HCT116 (cell line): ENCODE measurements around the gene CASP6. TPM values are rescaled to one million over a fixed set of nuclear protein-coding genes. Genes with fewer than 3 reads are reported as not detected.

Experiments used
- ATAC-seq: fragments of 200-7000 bp; cut with Tn5 transposase; 2 replicates; pipeline ENCODE4 v1.9.1; 2020; ENCODE audit warnings: mild to moderate bottlenecking, moderate library complexity
- BruUV-seq: library from RNA; stranded (reverse); fragments of 400-500 nt; replicated peaks from 2 replicates; lab custom pipeline; 2021; lab: Mats Ljungman, UMichigan
- CTCF ChIA-PET: fragments of 300-600 bp; sonication (Branson Sonifier 250); formaldehyde crosslinking; loops from one replicate; lab custom pipeline; 2021; ENCODE audit warnings: antibody characterized with exemption; lab: Charles Lee
- POLR2A ChIA-PET: fragments of 300-600, 350-600 bp; sonication (Branson Sonifier 250); formaldehyde crosslinking; loops from one replicate; lab custom pipeline; 2021; ENCODE audit warnings: antibody characterized with exemption; lab: Charles Lee
- RAD21 ChIA-PET, 2 experiments: fragments of 300-600 bp; sonication (Branson Sonifier 250); formaldehyde crosslinking; loops; one replicate each; lab custom pipeline; 2023; ENCODE audit warnings: low total read pairs in 2 of 2; ENCODE audit not compliant: uncharacterized antibody in 2 of 2, unreplicated experiment in 2 of 2, low non-redundant PET in 1 of 2; lab: Charles Lee
- DNase-seq: peaks from one replicate; pipeline ENCODE4 v3.0.0-alpha.2; 2010; ENCODE audit warnings: low read depth, low spot score
- H2AFZ ChIP-seq: fragments of 200-600 bp; shearing (Covaris generic), sonication (generic); 2 replicates; pipeline ENCODE4 v1.6.1; 2017; ENCODE audit warnings: low read depth, mixed run types, mixed read lengths, antibody characterized with exemption, low read length; ENCODE audit not compliant: poor library complexity, severe bottlenecking
- H3K27ac ChIP-seq: 2 replicates; pipeline ENCODE4 v1.5.1; 2012; ENCODE audit warnings: low read depth, low read length
- H3K27me3 ChIP-seq: fragments of 200-600 bp; sonication (generic); 2 replicates; pipeline ENCODE4 v1.6.1; 2016; ENCODE audit warnings: mixed run types, low read length, mixed read lengths; ENCODE audit not compliant: insufficient read depth
- H3K36me3 ChIP-seq, 2 experiments: fragments of 200-500 bp in 1 of 2; fragments of 200-600 bp in 1 of 2; sonication (Bioruptor generic) in 1 of 2; sonication (generic) in 1 of 2; 2 replicates each; pipeline versions ENCODE4 v1.5.1 to v1.6.1; 2014 to 2016; ENCODE audit warnings: low read length in 2 of 2, inconsistent platforms in 1 of 2, mixed read lengths in 1 of 2, mixed run types in 1 of 2; ENCODE audit not compliant: insufficient read depth in 2 of 2, control insufficient read depth in 1 of 2
- H3K4me1 ChIP-seq, 2 experiments: fragments of 200-600 bp in 1 of 2; sonication (generic) in 1 of 2; 2 replicates each; pipeline versions ENCODE4 v1.5.1 to v1.6.1; 2012 to 2017; ENCODE audit warnings: low read length in 2 of 2, inconsistent platforms in 1 of 2, mild to moderate bottlenecking in 1 of 2, mixed read lengths in 1 of 2, mixed run types in 1 of 2, moderate library complexity in 1 of 2; ENCODE audit not compliant: insufficient read depth in 2 of 2, control insufficient read depth in 1 of 2
- H3K4me2 ChIP-seq: fragments of 200-600 bp; sonication (generic); 2 replicates; pipeline ENCODE4 v1.6.1; 2017; ENCODE audit warnings: mixed run types, low read length, mixed read lengths
- H3K4me3 ChIP-seq, 2 experiments: fragments of 200-600 bp in 1 of 2; sonication (generic) in 1 of 2; replicated peaks in 1 of 2; 2 replicates each; pipeline ENCODE4 v1.5.1; 2011 to 2016; ENCODE audit warnings: low read length in 2 of 2, control low read depth in 1 of 2, low read depth in 1 of 2, mild to moderate bottlenecking in 1 of 2, mixed read lengths in 1 of 2, mixed run types in 1 of 2
- H3K79me2 ChIP-seq: fragments of 200-600 bp; sonication (generic); 2 replicates; pipeline ENCODE4 v1.6.1; 2017; ENCODE audit warnings: mild to moderate bottlenecking, mixed run types, low read length, moderate library complexity, mixed read lengths; ENCODE audit not compliant: insufficient read depth
- H3K9ac ChIP-seq: fragments of 200-600 bp; sonication (generic); 2 replicates; pipeline ENCODE4 v1.6.1; 2016; ENCODE audit warnings: low read length, mixed read lengths
- H3K9me2 ChIP-seq: fragments of 200-600 bp; sonication (generic), shearing (Covaris generic); 2 replicates; pipeline ENCODE4 v1.6.1; 2017; ENCODE audit warnings: mixed run types, mild to moderate bottlenecking, moderate library complexity; ENCODE audit not compliant: insufficient read depth
- H3K9me3 ChIP-seq, 2 experiments: fragments of 200-500 bp in 1 of 2; fragments of 200-600 bp in 1 of 2; sonication (Bioruptor generic) in 1 of 2; sonication (generic) in 1 of 2; 2 replicates each; pipeline ENCODE4 v1.6.1; 2014 to 2017; ENCODE audit warnings: low read length in 2 of 2, mixed read lengths in 2 of 2, inconsistent platforms in 1 of 2, low read depth in 1 of 2, mild to moderate bottlenecking in 1 of 2, mixed run types in 1 of 2, moderate library complexity in 1 of 2; ENCODE audit not compliant: control insufficient read depth in 1 of 2, insufficient read depth in 1 of 2
- H4K20me1 ChIP-seq: fragments of 200-600 bp; sonication (generic), shearing (Covaris generic); 2 replicates; pipeline ENCODE4 v1.6.1; 2017; ENCODE audit warnings: mixed run types, mild to moderate bottlenecking, moderate library complexity; ENCODE audit not compliant: insufficient read depth
- CTCF ChIP-seq, 3 experiments: fragments of 200-600 bp in 1 of 3; sonication (generic) in 1 of 3; IDR thresholded peaks in 2 of 3; conservative IDR thresholded peaks in 1 of 3; 2 replicates each; pipeline ENCODE4 v1.5.1; 2012 to 2017; ENCODE audit warnings: low read depth in 2 of 3, low read length in 2 of 3, antibody characterized with exemption in 1 of 3, borderline replicate concordance in 1 of 3, control low read depth in 1 of 3, mild to moderate bottlenecking in 1 of 3, mixed read lengths in 1 of 3, mixed run types in 1 of 3, moderate library complexity in 1 of 3; ENCODE audit not compliant: insufficient read depth in 1 of 3
- EZH2phosphoT487 ChIP-seq: fragments of 200-600 bp; IDR thresholded peaks from 2 replicates; pipeline ENCODE4 v1.6.1; 2018; ENCODE audit warnings: antibody characterized with exemption, borderline replicate concordance
- POLR2A ChIP-seq: IDR thresholded peaks from 2 replicates; pipeline ENCODE4 v1.7.0; 2011; ENCODE audit warnings: borderline replicate concordance; ENCODE audit not compliant: insufficient read depth, insufficient read length; ENCODE audit errors: extremely low read depth
- POLR2AphosphoS5 ChIP-seq: IDR thresholded peaks from 2 replicates; pipeline ENCODE4 v1.6.1; 2011; ENCODE audit warnings: mild to moderate bottlenecking, low read depth, low read length, moderate library complexity
- SP1 ChIP-seq: IDR thresholded peaks from 2 replicates; pipeline ENCODE4 v1.6.1; 2012; ENCODE audit warnings: low read depth
- SRF ChIP-seq: IDR thresholded peaks from 2 replicates; pipeline ENCODE4 v1.6.1; 2012; ENCODE audit warnings: low read depth
- TCF7L2 ChIP-seq: IDR thresholded peaks from 2 replicates; pipeline ENCODE4 v1.7.0; 2011; ENCODE audit warnings: borderline replicate concordance, inconsistent platforms; ENCODE audit not compliant: insufficient read depth, insufficient read length; ENCODE audit errors: extremely low read depth
- ZFX ChIP-seq: fragments of 450-650 bp; IDR thresholded peaks from 2 replicates; pipeline ENCODE4 v1.6.1; 2017
- intact Hi-C: fragments of 100-400 bp; cut with micrococcal nuclease; formaldehyde crosslinking; loops from 2 replicates; pipeline ENCODE4 v1.10.0; 2022
- total RNA-seq: library from RNA; stranded (reverse); gene quantifications from one replicate; pipeline ENCODE4 v1.2.1, GENCODE V29; 2021; ENCODE audit not compliant: unreplicated experiment
- TF ChIP-seq, protein P1 (sequence below): IDR thresholded peaks from 2 replicates; pipeline ENCODE4 v1.6.1; 2012
- TF ChIP-seq, protein P2 (sequence below): IDR thresholded peaks from 2 replicates; pipeline ENCODE4 v1.6.1; 2012; ENCODE audit warnings: low read depth

CASP6 gene
- total RNA-seq, 1 experiment from 2014 or later, result 18.1 TPM

DNA sequence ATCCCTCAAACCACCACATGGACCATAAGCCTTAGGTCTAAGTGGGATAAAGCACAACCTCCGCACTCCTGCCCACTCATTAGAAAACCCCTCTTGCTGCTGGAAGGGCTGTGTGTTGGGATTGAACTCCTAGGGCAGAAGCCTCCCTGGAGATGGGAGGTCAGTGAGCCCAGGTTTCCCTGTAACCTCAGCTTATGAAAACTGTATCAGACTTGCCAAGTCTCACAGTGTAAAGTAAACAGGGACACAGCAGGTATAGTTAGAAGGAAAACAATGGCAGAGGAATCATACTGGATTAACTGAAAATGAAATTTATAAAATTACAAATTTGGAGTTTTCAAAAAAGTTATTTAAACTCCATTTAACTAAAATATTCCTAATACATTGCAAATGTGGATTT, 29.9 kb downstream of the CASP6 start:
- no peaks in the 10 kb centered on the region for H3K79me2 ChIP-seq
- no peaks in the 10 kb centered on the region for H3K4me1 ChIP-seq
- BruUV-seq, result no TSS peak
- TF ChIP-seq EZH2phosphoT487 (no peak), SP1 (no peak), TCF7L2 (no peak)
- ChIA-PET POLR2A (no interaction called here), RAD21 (no interaction called here), CTCF (no interaction called here)
- H3K27ac ChIP-seq, result no peak overlapping the region
- no peak overlapping the region for H2AFZ ChIP-seq
- H3K9me2 ChIP-seq, result no peaks in the 10 kb centered on the region
- H3K4me2 ChIP-seq, result no peak overlapping the region
- DNase-seq, result no peak
- no peaks in the 10 kb centered on the region for H3K36me3 ChIP-seq
- H3K9me3 ChIP-seq, result peaks cover 0 to 4% of the 10 kb centered on the region in 2 experiments; a peak in 1 of 4 replicates
- no peaks in the 10 kb centered on the region for H4K20me1 ChIP-seq
- no peaks in the 10 kb centered on the region for H3K27me3 ChIP-seq
- no peak overlapping the region for H3K9ac ChIP-seq
- H3K4me3 ChIP-seq, result no peak overlapping the region
- intact Hi-C loops, result no loop called here
- ATAC-seq, result no peak

GRCh38 chr4:109672169-109672930, 30.9 kb downstream of the CASP6 start:
- TF ChIP-seq, protein P1, sequence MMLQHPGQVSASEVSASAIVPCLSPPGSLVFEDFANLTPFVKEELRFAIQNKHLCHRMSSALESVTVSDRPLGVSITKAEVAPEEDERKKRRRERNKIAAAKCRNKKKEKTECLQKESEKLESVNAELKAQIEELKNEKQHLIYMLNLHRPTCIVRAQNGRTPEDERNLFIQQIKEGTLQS, result no peak
- TF ChIP-seq SP1 (no peak), POLR2A (no peak), CTCF (IDR thresholded peaks at IDR 0.05 in 2 of 3, conservative IDR thresholded peaks at IDR 0.05 in 1 of 3; ENCODE audit: borderline replicate concordance in 1 of 3, insufficient read depth in 1 of 3, low read depth in 2 of 3, low read length in 2 of 3) (no peak), ZFX (no peak), SRF (no peak), POLR2AphosphoS5 (no peak)
- TF ChIP-seq, protein P2, sequence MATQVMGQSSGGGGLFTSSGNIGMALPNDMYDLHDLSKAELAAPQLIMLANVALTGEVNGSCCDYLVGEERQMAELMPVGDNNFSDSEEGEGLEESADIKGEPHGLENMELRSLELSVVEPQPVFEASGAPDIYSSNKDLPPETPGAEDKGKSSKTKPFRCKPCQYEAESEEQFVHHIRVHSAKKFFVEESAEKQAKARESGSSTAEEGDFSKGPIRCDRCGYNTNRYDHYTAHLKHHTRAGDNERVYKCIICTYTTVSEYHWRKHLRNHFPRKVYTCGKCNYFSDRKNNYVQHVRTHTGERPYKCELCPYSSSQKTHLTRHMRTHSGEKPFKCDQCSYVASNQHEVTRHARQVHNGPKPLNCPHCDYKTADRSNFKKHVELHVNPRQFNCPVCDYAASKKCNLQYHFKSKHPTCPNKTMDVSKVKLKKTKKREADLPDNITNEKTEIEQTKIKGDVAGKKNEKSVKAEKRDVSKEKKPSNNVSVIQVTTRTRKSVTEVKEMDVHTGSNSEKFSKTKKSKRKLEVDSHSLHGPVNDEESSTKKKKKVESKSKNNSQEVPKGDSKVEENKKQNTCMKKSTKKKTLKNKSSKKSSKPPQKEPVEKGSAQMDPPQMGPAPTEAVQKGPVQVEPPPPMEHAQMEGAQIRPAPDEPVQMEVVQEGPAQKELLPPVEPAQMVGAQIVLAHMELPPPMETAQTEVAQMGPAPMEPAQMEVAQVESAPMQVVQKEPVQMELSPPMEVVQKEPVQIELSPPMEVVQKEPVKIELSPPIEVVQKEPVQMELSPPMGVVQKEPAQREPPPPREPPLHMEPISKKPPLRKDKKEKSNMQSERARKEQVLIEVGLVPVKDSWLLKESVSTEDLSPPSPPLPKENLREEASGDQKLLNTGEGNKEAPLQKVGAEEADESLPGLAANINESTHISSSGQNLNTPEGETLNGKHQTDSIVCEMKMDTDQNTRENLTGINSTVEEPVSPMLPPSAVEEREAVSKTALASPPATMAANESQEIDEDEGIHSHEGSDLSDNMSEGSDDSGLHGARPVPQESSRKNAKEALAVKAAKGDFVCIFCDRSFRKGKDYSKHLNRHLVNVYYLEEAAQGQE, result no peak
- ChIA-PET POLR2A (no interaction called here), CTCF (no interaction called here), RAD21 (no interaction called here)
- H2AFZ ChIP-seq, result no peak overlapping the region
- ATAC-seq (no peak), DNase-seq (no peak)
- H3K9me2 ChIP-seq, result no peaks in the 10 kb centered on the region
- no peak overlapping the region for H3K27ac ChIP-seq
- H3K9ac ChIP-seq, result no peak overlapping the region
- no peaks in the 10 kb centered on the region for H3K79me2 ChIP-seq
- no TSS peak for BruUV-seq
- peaks cover 0 to 4% of the 10 kb centered on the region in 2 experiments; a peak in 1 of 4 replicates for H3K9me3 ChIP-seq
- no peak overlapping the region for H3K4me3 ChIP-seq
- no peak overlapping the region for H3K4me2 ChIP-seq
- intact Hi-C loops, result no loop called here
- H3K4me1 ChIP-seq, result no peaks in the 10 kb centered on the region
- no peaks in the 10 kb centered on the region for H4K20me1 ChIP-seq
- H3K36me3 ChIP-seq, result no peaks in the 10 kb centered on the region
- H3K27me3 ChIP-seq, result no peaks in the 10 kb centered on the region
